Islet precursor cell (in vitro differentiated cells): ENCODE results near the gene CRIP1.

Source experiments
- DNase-seq: peaks from one replicate; pipeline ENCODE4 v3.0.0-alpha.2; 2018

Gene CRIP1

GRCh38 chr14:105519946-105520698, 33.4 kb downstream of the CRIP1 start:
- no peak for DNase-seq

GRCh38 chr14:105525326-105525725, 38.6 kb downstream of the CRIP1 start:
- no peak for DNase-seq

GRCh38 chr14:105525861-105526775, 39.4 kb downstream of the CRIP1 start, which contains the start of gene TMEM121:
TMEM121 (plus strand) TSS chr14:105526583; CDS start chr14:105528835, 2,252 bp downstream.
- no peak for DNase-seq

DNA sequence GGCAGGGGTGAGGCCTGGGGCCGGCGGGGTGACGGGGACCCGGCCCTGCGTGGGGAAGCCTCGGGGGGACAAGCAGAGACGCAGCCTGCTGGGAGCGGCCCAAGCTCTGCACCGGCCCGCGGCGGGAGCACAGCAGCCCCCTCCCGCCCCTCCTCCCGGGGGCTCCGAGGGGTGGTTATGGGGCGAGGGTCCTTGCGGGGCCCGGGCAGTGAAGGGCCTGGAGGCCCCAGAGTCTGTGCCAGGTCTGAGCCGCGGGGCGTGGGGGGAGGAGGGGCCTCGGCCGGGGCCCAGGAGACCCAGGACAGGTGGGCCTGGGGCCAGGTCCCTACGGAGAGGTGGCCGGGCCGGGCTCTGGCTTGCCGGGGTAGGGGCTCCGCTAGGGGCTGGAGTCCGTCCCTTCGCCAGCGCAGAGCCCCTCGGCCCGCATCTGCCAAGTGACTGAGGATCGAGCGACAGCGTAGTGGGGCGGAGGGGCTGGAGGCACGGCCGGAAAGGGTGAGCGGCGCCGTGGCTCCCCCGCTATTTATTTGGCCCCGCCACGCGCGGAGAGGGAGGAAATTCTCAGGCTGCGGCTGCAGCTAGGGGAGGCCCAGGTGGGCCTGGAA, 40.2 kb downstream of the CRIP1 start:
- DNase-seq = no peak

DNA sequence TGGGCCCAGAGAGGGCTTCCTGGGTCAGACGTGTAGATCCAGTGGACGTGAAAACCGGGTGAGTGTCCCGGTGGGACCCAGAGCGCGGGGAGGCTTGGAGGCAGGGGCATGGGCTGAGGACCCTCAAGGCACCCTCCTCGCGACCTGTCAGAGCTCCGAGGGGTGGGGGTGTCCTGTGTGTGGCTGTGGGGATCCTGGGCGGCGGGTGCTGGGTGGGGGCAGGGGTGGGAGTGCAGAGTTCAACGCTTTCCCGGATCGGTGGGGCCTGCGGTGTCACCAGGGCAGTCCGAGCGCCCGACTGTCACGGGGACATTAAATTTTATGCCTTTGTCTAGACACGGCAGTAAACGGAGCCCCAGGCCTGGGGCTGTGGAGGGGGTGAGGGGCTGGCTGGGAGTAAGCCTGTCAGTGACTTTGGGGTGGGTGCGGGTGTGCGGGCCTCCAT, 40.7 kb downstream of the CRIP1 start:
- DNase-seq = no peak

GRCh38 chr14:105527826-105528585, 41.3 kb downstream of the CRIP1 start:
- peak; percentile 70 for DNase-seq

DNA sequence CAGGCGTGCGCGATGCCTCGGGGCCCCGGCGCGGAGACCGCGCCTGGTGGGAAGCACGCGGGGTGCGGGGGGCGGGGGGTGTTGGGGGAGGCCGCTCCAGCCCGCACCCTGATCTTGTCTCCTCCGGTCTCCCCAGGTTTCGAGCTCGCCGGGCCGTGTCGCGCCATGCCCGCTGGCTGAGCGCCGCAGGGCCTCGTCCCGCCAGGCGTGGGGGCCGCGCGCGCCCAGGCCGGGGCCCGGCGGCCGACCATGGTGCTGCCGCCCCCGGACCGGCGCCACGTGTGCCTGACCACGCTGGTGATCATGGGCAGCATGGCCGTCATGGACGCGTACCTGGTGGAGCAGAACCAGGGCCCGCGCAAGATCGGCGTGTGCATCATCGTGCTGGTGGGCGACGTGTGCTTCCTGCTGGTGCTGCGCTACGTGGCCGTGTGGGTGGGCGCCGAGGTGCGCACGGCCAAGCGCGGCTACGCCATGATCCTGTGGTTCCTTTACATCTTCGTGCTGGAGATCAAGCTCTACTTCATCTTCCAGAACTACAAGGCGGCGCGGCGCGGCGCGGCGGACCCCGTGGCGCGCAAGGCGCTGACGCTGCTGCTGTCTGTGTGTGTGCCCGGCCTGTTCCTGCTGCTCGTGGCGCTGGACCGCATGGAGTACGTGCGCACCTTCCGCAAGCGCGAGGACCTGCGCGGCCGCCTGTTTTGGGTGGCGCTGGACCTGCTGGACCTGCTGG, 42.1 kb downstream of the CRIP1 start:
- DNase-seq = no peak

DNA sequence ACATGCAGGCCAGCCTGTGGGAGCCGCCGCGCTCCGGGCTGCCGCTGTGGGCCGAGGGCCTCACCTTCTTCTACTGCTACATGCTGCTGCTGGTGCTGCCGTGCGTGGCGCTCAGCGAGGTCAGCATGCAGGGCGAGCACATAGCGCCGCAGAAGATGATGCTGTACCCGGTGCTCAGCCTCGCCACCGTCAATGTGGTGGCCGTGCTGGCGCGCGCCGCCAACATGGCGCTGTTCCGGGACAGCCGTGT, 42.6 kb downstream of the CRIP1 start:
- no peak for DNase-seq

DNA sequence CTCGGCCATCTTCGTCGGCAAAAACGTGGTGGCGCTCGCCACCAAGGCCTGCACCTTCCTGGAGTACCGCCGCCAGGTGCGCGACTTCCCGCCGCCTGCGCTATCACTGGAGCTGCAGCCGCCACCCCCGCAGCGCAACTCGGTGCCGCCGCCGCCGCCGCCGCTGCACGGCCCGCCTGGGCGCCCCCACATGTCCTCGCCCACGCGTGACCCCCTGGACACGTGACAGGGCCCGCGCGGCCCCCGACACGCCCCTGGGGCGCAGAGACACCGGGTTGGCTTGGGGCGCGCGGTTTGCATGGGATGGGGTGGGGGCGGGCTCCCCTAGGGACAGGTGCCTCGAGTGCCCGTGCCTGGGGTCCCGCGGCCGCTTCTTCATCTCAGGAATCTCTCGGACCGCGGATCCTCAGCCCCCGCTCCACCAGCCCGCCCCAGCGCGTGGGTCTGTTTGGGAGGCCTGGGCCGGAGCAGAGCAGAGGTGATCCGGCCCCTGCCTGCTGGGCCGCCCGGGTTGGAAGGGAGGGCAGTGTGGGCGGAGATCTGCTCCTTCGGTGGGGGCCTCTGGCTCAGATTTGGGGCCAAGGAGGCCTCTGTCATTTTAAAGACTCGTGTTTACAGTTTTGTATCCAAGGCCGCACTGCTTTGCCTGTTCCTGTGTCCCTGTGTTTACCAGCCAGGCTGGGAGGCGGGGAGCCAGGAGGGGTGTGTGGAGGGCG, 43.0 kb downstream of the CRIP1 start:
- no peak for DNase-seq

DNA sequence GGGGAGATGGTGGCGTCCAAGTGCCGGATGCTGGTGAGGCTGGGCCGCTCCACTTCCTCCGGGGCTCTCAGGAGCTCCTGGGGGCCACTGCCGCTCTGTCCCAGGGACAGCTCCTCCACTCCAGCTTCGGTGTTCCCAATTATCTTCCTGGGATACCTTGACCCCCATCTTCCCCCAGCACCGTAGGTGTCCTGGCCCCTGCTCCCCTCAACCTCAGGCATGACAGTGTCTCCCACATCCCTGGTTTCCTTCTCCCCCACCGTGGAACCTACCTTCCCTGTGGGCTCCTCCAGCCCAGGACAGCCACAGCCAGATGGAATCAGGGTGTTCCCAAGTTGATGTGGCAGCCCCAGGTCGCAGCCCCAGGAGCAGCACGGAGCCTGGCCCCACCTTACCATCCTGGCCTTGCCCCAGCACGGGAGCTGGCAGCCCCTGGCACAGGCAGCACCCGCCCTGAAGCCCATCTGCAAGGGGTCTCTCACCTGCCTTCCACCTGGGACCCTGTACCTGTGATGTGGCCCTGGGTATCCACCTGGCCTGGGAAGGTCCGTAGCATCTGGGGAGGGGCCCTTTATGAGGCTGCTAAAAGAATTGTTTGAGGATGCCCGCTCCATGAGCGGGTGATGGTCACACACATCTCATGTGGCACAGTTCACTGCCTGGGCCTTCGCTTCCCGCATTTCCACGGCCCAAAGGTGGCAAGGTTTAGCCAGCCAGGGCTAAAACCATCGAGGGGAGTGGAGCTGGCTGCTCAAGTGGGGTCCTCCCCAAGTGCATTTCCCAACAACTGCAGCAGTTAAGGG, 43.8 kb downstream of the CRIP1 start:
- no peak for DNase-seq

- DNase-seq = no peak
Observed at GRCh38 chr14:105531088-105531893, 44.6 kb downstream of the CRIP1 start.

DNA sequence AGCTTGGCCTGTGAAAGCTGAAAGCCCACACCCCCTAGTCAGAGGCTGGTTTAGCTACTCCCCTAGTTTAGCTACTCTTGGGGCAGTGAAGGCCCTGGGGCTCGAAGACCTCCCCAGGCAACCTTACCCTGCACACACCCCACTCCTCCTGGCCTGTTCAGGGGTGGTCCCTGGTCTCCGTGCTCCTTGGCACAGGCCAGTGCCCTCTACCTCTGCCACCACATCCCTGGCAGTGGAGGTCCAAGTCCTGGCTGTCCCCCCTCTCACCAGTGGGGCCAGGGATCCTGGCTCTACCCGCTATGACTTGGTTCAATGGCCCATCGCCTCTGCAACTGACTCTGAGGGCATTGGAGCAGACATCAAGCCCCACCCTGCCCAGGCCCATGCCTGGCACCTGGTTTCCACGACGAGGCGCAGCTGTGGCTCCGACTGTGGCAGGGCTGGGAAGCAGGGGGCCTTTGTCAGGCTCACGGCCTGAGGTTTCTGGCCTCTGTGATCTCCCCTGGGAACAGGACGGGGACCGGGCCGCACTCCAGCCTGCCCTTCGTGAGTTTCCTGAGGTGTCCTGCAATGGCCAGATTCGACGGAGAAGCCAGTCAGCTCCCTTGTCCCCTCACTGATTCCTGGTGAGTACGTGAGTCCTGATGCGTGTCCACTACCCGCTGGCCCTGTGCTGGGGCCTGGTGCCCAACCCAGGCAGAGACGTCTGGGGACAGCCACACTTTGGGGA, 45.4 kb downstream of the CRIP1 start:
- no peak for DNase-seq

DNA sequence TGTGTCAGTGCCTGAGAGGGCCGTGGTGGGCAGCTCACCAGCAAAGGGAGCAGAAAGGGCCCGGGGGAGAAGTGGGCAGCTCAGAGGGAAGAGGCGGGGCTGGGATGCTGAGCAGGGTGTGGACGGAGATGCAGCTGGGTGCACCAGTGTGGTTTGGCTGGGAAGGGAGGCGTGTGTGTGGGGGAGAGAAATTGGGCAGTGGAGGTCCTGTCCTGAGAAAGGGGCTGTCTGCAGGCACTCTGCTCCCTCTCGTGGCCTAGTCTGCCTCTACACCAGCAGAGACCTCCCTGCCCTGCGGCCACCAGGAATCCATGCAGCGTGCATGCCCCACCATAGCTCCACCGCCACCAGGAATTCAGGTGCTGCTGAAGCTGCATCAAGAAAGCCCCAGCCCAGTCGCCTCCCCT, 46.1 kb downstream of the CRIP1 start:
- DNase-seq = peak; percentile 69

- DNase-seq = no peak
Observed at GRCh38 chr14:105533391-105533790, 46.7 kb downstream of the CRIP1 start.

- DNase-seq = no peak
Observed at GRCh38 chr14:105533811-105534498, 47.3 kb downstream of the CRIP1 start.

DNA sequence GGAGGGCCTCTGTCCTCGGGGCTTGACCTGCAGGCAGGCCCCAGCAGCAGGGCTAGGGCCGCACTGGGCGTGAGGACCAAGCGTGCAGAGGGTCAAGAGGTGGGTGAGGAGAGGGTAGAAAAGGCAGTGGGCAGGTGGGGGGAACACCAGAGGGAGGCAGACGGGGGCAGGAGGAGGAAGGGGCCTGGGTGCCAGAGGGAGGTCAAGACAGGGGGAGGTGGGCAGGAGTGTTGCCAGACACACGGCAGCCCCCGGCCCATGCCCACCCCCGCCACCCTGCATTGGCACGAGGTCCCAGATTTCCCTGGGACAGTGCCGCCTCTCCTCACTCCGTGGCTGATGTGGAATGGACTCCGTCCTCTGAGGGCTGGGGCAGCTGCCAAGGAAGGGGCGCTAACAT, 47.9 kb downstream of the CRIP1 start:
- no peak for DNase-seq

DNA sequence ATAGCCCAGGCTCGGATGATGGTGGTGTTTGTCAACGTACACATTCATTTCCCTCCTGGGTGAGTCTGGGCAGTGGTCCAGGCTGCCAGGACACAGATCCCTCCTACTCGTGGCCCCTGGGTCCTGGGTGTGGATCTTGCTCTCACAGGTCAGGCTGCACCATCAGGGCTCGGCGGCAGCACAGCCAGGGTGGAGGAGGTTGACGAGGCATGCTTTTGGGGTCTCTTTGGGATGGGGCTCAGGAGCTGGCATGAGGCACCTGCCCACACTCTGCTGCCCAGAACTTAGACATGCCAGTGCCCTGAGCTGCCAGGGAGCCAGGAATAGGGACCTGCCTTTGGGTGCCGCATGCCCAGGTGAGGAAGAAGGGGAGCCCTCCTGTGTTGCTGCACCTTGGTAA, 49.4 kb downstream of the CRIP1 start:
- no peak for DNase-seq
